ENCODE results near the gene POLR1B. TPM values are rescaled to one million over a fixed set of nuclear protein-coding genes. Genes with fewer than 3 reads are reported as not detected.

Gene POLR1B
- total and polyA plus RNA-seq, 12 donors = 3.5 to 15.3 (median 10.4) TPM

DNA sequence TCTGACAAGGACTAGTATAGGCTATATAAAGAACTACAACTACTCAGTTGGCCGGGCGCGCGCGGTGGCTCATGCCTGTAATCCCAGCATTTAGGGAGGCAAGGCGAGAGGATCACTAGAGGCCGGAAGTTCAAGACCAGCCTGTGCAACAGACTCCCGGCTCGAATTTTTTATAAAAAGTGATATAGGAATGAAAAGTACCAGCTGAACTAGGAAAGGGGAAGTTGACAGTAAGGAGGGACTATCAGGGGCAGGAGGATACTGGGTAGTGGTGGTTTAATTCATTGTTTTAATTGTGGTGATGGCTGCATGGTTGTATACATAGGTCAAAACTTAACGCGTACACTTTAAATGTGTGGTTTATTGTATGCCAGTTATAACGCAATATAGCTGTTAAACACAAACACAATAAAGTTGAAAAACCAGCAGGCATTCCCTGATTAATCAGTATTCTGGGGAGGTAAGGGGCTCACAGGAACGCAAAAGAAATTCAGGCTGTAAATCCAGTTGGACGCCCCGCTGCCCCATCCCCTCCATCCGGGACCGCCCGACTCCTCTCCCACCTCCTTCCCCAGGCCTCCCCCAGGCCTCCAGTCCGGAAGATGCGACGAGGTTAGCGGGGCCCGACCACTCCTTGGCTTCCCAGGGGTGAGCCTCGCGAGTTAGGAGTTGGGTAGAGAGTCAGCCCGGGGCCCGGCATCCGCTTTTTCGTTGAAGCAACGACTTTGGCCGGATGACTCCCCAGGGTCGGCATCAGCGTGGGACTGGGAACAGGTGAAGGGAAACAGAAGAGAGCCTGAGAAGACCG lies 746 bp upstream of the POLR1B start:
- no peaks in the 10 kb centered on the region for H3K27me3 ChIP-seq
- peaks cover 0 to 16% (median 0%) of the 10 kb centered on the region in 9 donors for H3K36me3 ChIP-seq
- H3K4me3 ChIP-seq = peak overlapping the region; percentile 70 to 99 (median 80)
- no peaks in the 10 kb centered on the region for H3K9me3 ChIP-seq
- TF ChIP-seq, protein P1, sequence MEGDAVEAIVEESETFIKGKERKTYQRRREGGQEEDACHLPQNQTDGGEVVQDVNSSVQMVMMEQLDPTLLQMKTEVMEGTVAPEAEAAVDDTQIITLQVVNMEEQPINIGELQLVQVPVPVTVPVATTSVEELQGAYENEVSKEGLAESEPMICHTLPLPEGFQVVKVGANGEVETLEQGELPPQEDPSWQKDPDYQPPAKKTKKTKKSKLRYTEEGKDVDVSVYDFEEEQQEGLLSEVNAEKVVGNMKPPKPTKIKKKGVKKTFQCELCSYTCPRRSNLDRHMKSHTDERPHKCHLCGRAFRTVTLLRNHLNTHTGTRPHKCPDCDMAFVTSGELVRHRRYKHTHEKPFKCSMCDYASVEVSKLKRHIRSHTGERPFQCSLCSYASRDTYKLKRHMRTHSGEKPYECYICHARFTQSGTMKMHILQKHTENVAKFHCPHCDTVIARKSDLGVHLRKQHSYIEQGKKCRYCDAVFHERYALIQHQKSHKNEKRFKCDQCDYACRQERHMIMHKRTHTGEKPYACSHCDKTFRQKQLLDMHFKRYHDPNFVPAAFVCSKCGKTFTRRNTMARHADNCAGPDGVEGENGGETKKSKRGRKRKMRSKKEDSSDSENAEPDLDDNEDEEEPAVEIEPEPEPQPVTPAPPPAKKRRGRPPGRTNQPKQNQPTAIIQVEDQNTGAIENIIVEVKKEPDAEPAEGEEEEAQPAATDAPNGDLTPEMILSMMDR (IDR thresholded peaks at IDR 0.05) = no peak
- H3K4me1 ChIP-seq = peaks cover 5 to 24% (median 17%) of the 10 kb centered on the region in 9 donors
- WGBS, 2 donors = 17 to 20% methylated on average over 34 of the region's 34 CpGs
- H3K27ac ChIP-seq = peak overlapping the region; percentile 65 to 96 (median 88)
- ATAC-seq (peak; percentile 86 to 93 (median 90)), DNase-seq (peak; percentile 71 to 72)
- intact Hi-C loops (cut with DNase I) = loop anchor here in 5 of 10 donors (2.0 to 10.0 kb wide), 3 partner anchors 57 to 267 kb away; partner anchors contain the start of genes TTL (in 5 of the 5) and ZC3H6 (in 1 of the 5)

DNA sequence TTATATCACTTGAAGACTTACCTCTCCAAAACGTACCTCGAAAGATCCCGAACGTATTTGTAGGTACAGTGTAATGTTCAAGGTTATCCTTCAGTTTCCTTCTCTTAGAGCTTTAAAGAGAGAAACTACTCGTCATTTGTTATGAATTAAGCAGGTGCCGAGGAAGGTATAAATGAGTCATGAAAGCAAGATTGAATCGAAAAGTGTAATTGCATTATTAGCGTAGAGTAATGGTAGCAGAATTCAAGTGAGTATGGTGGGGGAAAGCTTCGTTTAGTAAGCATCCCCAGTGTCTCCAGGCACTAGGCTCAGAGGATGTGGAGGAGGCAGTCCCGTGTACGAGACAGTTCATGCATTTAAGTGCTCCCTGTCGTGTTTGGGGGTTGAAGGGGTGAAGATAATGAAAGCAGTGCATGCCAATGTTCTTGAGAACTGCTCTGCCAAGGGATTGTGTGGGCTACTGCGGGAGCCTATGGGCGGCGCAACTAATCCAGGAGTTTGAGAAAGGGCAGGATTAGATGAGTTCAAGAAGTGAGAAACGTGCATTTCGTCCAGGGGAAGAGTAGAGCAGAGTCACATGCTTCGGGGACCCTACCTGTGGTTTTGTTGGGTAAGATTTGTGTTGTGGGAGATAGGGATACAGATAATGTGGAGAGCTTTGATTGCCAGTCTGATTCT lies 858 bp downstream of the POLR1B start:
- Histone ChIP-seq H3K4me3 (peak overlapping the region; percentile 70 to 99 (median 80)), H3K36me3 (peaks cover 0 to 26% (median 13%) of the 10 kb centered on the region in 9 donors), H3K27me3 (no peaks in the 10 kb centered on the region), H3K4me1 (peaks cover 5 to 24% (median 17%) of the 10 kb centered on the region in 9 donors), H3K27ac (peak overlapping the region in 2 of 10 donors; percentile 90 to 96), H3K9me3 (no peaks in the 10 kb centered on the region)
- 11 to 13% methylated on average over 18 of the region's 18 CpGs for WGBS, 2 donors
- ATAC-seq = no peak
- DNase-seq = no peak
- intact Hi-C loops (cut with DNase I) = loop anchor here in 5 of 10 donors (5.0 to 10.0 kb wide), 2 partner anchors 58 to 61 kb away; partner anchors contain the start of gene TTL (in 5 of the 5)
- TF ChIP-seq, protein P1 (IDR thresholded peaks at IDR 0.05) = no peak

DNA sequence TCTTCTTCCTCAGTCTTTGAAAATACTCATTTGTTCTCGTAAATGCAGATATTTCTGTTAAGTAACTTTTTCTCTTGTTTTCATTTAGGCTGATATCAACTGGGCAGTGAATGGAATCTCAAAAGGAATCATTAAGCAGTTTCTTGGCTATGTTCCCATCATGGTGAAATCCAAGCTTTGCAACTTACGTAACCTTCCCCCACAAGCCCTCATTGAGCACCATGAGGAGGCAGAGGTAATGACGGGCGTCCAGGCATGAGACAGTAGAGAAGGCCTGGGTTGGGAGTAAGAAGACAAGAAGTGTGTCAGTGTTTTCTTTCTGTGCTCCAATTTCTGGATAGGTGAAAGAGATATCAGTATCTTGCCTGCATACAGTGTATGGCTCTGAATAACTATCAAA lies 5.1 kb downstream of the POLR1B start:
- WGBS, 2 donors = 89 to 91% methylated on average over 4 of the region's 4 CpGs

More for the DNA sequence above, 5.1 kb downstream of the POLR1B start:
- TF ChIP-seq, protein P1 (IDR thresholded peaks at IDR 0.05) = no peak
- intact Hi-C loops (cut with DNase I) = loop anchor here in 1 of 10 donors (10.0 kb wide), 1 partner anchor 63 kb away; the partner anchor contains the start of gene TTL
- Histone ChIP-seq H3K36me3 (peaks cover 0 to 68% (median 36%) of the 10 kb centered on the region in 9 donors), H3K4me3 (no peak overlapping the region), H3K4me1 (peaks cover 0 to 16% (median 12%) of the 10 kb centered on the region in 9 donors), H3K27me3 (no peaks in the 10 kb centered on the region), H3K9me3 (no peaks in the 10 kb centered on the region), H3K27ac (no peak overlapping the region)
- DNase-seq (no peak), ATAC-seq (no peak)
